Renal cortical epithelial cell (primary cell): ENCODE results near the gene KRT4. TPM values are rescaled to one million over a fixed set of nuclear protein-coding genes. Genes with fewer than 3 reads are reported as not detected.
"Not testable (repeated sequence)": the region's sequence is repeated elsewhere in the genome, so short reads cannot be mapped to it uniquely, and the experiment has no call there.

ENCODE experiments used
- DNase-seq: peaks from one replicate; pipeline ENCODE4 v3.0.0-alpha.2; 2011; ENCODE audit warnings: low read depth
- total RNA-seq: library from RNA; depleted of rRNA; stranded (reverse); fragments of >200 nt; gene quantifications from 2 replicates; pipeline ENCODE4 v1.2.3, GENCODE V29; 2014

KRT4 gene
- total RNA-seq, 1 donor from 2014 or later = not detected

GRCh38 chr12:52807544-52808470 is 6.1 kb downstream of the KRT4 start:
- DNase-seq = no peak

GRCh38 chr12:52806821-52807543 is 6.9 kb downstream of the KRT4 start:
- no peak for DNase-seq

- DNase-seq = no peak
Measured at GRCh38 chr12:52806169-52806811, 7.6 kb downstream of the KRT4 start.

GRCh38 chr12:52805739-52806138 is 8.2 kb downstream of the KRT4 start:
- DNase-seq = no peak

- DNase-seq = no peak
Measured at GRCh38 chr12:52805000-52805399, 8.9 kb downstream of the KRT4 start.

- DNase-seq = no peak
Measured at GRCh38 chr12:52802442-52802841, 11.5 kb downstream of the KRT4 start.

- DNase-seq = no peak
Measured at GRCh38 chr12:52801773-52802172, 12.1 kb downstream of the KRT4 start.

- DNase-seq = no peak
Measured at GRCh38 chr12:52800259-52800917, 13.5 kb downstream of the KRT4 start.

GRCh38 chr12:52799505-52800211 is 14.3 kb downstream of the KRT4 start:
- DNase-seq = no peak

- DNase-seq = peak; percentile 93
Measured at GRCh38 chr12:52798671-52799504, 15.0 kb downstream of the KRT4 start.

GRCh38 chr12:52798003-52798670 is 15.8 kb downstream of the KRT4 start:
- DNase-seq = peak; percentile 73

- peak; percentile 26 for DNase-seq
Measured at GRCh38 chr12:52797529-52797894, 16.4 kb downstream of the KRT4 start.

- DNase-seq = no peak
Measured at GRCh38 chr12:52796839-52797528, 16.9 kb downstream of the KRT4 start.

GRCh38 chr12:52796429-52796794 is 17.5 kb downstream of the KRT4 start:
- DNase-seq = no peak

GRCh38 chr12:52795694-52796428 is 18.1 kb downstream of the KRT4 start, which contains the start of gene KRT3:
Gene KRT3 (minus strand): TSS chr12:52796117. CDS start chr12:52796042, 75 bp downstream.
- DNase-seq = no peak

GRCh38 chr12:52795332-52795674 is 18.6 kb downstream of the KRT4 start:
- DNase-seq = not testable (repeated sequence)

- peak; percentile 67 for DNase-seq
Measured at GRCh38 chr12:52794479-52795331, 19.2 kb downstream of the KRT4 start.
